HEK293 (cell line): ENCODE data around the gene CMYA5.

ENCODE experiments used
- CTCF ChIA-PET: fragments of 350-600 bp; formaldehyde crosslinking; extraction: SDS; loops from one replicate; lab custom pipeline; 2021; ENCODE audit warnings: antibody characterized with exemption; lab: Yijun Ruan, JAX
- POLR2A ChIA-PET: fragments of 300-600 bp; formaldehyde crosslinking; extraction: SDS; loops from one replicate; lab custom pipeline; 2020; ENCODE audit warnings: antibody characterized with exemption, inconsistent platforms; lab: Yijun Ruan, JAX
- H3K27ac ChIP-seq: fragments of 200-500 bp; sonication (Bioruptor generic); 2 replicates; pipeline ENCODE4 v1.5.1; 2014; ENCODE audit warnings: low read depth, low read length, control low read depth, inconsistent platforms; ENCODE audit errors: extremely low read depth
- H3K36me3 ChIP-seq, 2 experiments: fragments of 200-500 bp in 1 of 2; sonication (Bioruptor generic) in 1 of 2; 1 replicate in 1 of 2; 2 replicates in 1 of 2; pipeline ENCODE4 v1.5.1; 2014 to 2017; ENCODE audit warnings: inconsistent platforms in 2 of 2, low read length in 2 of 2; ENCODE audit not compliant: control insufficient read depth in 2 of 2, insufficient read depth in 1 of 2
- H3K4me1 ChIP-seq: fragments of 200-500 bp; sonication (Bioruptor generic); 2 replicates; pipeline ENCODE4 v1.5.1; 2014; ENCODE audit warnings: mild to moderate bottlenecking, low read length, inconsistent platforms; ENCODE audit not compliant: control insufficient read depth, insufficient read depth
- H3K4me3 ChIP-seq: 2 replicates; pipeline ENCODE4 v1.5.1; 2011; ENCODE audit warnings: low read depth, mild to moderate bottlenecking, control low read depth, low read length, moderate library complexity
- H3K9me3 ChIP-seq: fragments of 200-500 bp; sonication (Bioruptor generic); 2 replicates; pipeline ENCODE4 v1.5.1; 2014; ENCODE audit warnings: low read depth, low read length, inconsistent platforms; ENCODE audit not compliant: control insufficient read depth, insufficient read depth
- CTCF ChIP-seq: fragments of 450-650 bp; formaldehyde crosslinking; IDR thresholded peaks from 2 replicates; pipeline ENCODE4 v1.5.1; 2016; ENCODE audit warnings: missing biosample characterization, missing genetic modification characterization
- FEZF1 ChIP-seq: fragments of 450-650 bp; formaldehyde crosslinking; IDR thresholded peaks from 2 replicates; pipeline ENCODE4 v1.5.1; 2016; ENCODE audit warnings: missing biosample characterization, missing genetic modification characterization
- PRDM1 ChIP-seq: fragments of 450-650 bp; formaldehyde crosslinking; IDR thresholded peaks from 2 replicates; pipeline ENCODE4; 2016; ENCODE audit warnings: missing biosample characterization, missing genetic modification characterization
- ZFP69B ChIP-seq: fragments of 450-650 bp; formaldehyde crosslinking; IDR thresholded peaks from 2 replicates; pipeline ENCODE4 v1.5.1; 2016; ENCODE audit warnings: missing biosample characterization, missing genetic modification characterization
- ZNF211 ChIP-seq: fragments of 450-650 bp; formaldehyde crosslinking; IDR thresholded peaks from 2 replicates; pipeline ENCODE4 v1.5.1; 2016; ENCODE audit warnings: low read depth, missing biosample characterization, missing genetic modification characterization
- ZNF214 ChIP-seq: fragments of 450-650 bp; formaldehyde crosslinking; IDR thresholded peaks from 2 replicates; pipeline ENCODE4 v1.5.1; 2017; ENCODE audit warnings: missing biosample characterization, mild to moderate bottlenecking, missing genetic modification characterization, borderline replicate concordance
- ZNF302 ChIP-seq: fragments of 450-650 bp; formaldehyde crosslinking; IDR thresholded peaks from 2 replicates; pipeline ENCODE4 v1.5.1; 2016; ENCODE audit warnings: missing biosample characterization, missing genetic modification characterization, low read depth
- ZNF341 ChIP-seq: fragments of 450-650 bp; formaldehyde crosslinking; IDR thresholded peaks from 2 replicates; pipeline ENCODE4; 2016; ENCODE audit warnings: low read depth, missing biosample characterization, missing genetic modification characterization
- ZNF350 ChIP-seq: fragments of 450-650 bp; formaldehyde crosslinking; IDR thresholded peaks from 2 replicates; pipeline ENCODE4 v1.5.0; 2017; ENCODE audit warnings: missing biosample characterization, mild to moderate bottlenecking, missing genetic modification characterization
- ZNF362 ChIP-seq: fragments of 450-650 bp; formaldehyde crosslinking; IDR thresholded peaks from 2 replicates; pipeline ENCODE4 v1.5.1; 2016; ENCODE audit warnings: missing biosample characterization, missing genetic modification characterization
- ZNF366 ChIP-seq: fragments of 450-650 bp; formaldehyde crosslinking; conservative IDR thresholded peaks from 2 replicates; pipeline ENCODE4 v1.5.1; 2016; ENCODE audit warnings: missing biosample characterization, missing genetic modification characterization
- ZNF394 ChIP-seq: fragments of 450-650 bp; formaldehyde crosslinking; IDR thresholded peaks from 2 replicates; pipeline ENCODE4 v1.5.1; 2016; ENCODE audit warnings: missing biosample characterization, missing genetic modification characterization, mild to moderate bottlenecking, moderate library complexity, borderline replicate concordance
- ZNF514 ChIP-seq: fragments of 450-650 bp; formaldehyde crosslinking; IDR thresholded peaks from 2 replicates; pipeline ENCODE4 v1.5.1; 2016; ENCODE audit warnings: missing biosample characterization, missing genetic modification characterization
- ZSCAN18 ChIP-seq: fragments of 450-650 bp; formaldehyde crosslinking; IDR thresholded peaks from 2 replicates; pipeline ENCODE4 v1.5.1; 2016; ENCODE audit warnings: missing biosample characterization, missing genetic modification characterization
- TF ChIP-seq, protein P1 (sequence below): fragments of 450-650 bp; formaldehyde crosslinking; IDR thresholded peaks from 2 replicates; pipeline ENCODE4 v1.5.1; 2016; ENCODE audit warnings: missing biosample characterization, missing genetic modification characterization
- TF ChIP-seq, protein P2 (sequence below): fragments of 450-650 bp; formaldehyde crosslinking; IDR thresholded peaks from 2 replicates; pipeline ENCODE4 v1.5.1; 2016; ENCODE audit warnings: missing biosample characterization, missing genetic modification characterization

Gene CMYA5

GRCh38 chr5:79816014-79816413, 126.4 kb downstream of the CMYA5 start:
- ChIA-PET POLR2A (no interaction called here), CTCF (interaction anchor here (0.6 to 1.1 kb wide), 2 partner anchors 9 to 278 kb away, joined by 3 to 4 read pairs; no protein-coding TSS in a partner anchor)
- H3K36me3 ChIP-seq = no peaks in the 10 kb centered on the region
- no peak for TF ChIP-seq ZNF394 (tag by site-specific recombination)
- TF ChIP-seq, protein P1, sequence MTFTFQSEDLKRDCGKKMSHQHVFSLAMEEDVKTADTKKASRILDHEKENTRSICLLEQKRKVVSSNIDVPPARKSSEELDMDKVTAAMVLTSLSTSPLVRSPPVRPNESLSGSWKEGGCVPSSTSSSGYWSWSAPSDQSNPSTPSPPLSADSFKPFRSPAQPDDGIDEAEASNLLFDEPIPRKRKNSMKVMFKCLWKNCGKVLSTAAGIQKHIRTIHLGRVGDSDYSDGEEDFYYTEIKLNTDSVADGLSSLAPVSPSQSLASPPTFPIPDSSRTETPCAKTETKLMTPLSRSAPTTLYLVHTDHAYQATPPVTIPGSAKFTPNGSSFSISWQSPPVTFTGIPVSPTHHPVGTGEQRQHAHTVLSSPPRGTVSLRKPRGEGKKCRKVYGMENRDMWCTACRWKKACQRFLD (tag by site-specific recombination) = no peak
- no peak for TF ChIP-seq ZNF362 (tag by site-specific recombination)
- no peak for TF ChIP-seq CTCF (tag by site-specific recombination)
- no peak for TF ChIP-seq ZNF302
- TF ChIP-seq FEZF1 (tag by site-specific recombination) = no peak
- no peak for TF ChIP-seq ZNF341 (tag by site-specific recombination)
- H3K4me3 ChIP-seq = no peak overlapping the region
- H3K4me1 ChIP-seq = no peaks in the 10 kb centered on the region
- H3K27ac ChIP-seq = no peak overlapping the region
- H3K9me3 ChIP-seq = no peaks in the 10 kb centered on the region

DNA sequence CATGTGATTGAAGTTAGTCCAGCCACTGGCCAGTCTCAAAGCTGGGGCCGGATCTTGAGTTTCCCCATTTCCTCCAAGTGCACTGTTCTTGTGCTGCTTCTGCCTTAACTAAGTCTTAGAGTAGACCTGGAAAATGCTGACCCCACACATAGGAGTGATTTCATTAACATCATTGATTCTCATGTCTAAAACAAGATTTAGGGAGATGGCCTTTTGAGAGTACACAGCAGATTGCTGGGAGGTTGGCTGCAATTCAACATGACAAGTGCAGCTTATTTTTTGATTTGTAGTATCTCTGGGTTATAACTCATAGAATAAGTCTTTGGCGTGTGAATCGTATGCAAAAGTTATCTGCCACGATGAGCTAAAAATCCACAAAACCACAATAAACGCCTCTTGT, 131.0 kb downstream of the CMYA5 start:
- ChIA-PET CTCF (interaction anchor here (0.6 to 1.0 kb wide), 2 partner anchors 9 to 28 kb away, joined by 3 to 4 read pairs; no protein-coding TSS in a partner anchor), POLR2A (no interaction called here)
- Histone ChIP-seq H3K27ac (no peak overlapping the region), H3K4me1 (no peaks in the 10 kb centered on the region), H3K4me3 (no peak overlapping the region), H3K9me3 (no peaks in the 10 kb centered on the region), H3K36me3 (no peaks in the 10 kb centered on the region)
- TF ChIP-seq ZNF211 (tag by site-specific recombination) = no peak

DNA sequence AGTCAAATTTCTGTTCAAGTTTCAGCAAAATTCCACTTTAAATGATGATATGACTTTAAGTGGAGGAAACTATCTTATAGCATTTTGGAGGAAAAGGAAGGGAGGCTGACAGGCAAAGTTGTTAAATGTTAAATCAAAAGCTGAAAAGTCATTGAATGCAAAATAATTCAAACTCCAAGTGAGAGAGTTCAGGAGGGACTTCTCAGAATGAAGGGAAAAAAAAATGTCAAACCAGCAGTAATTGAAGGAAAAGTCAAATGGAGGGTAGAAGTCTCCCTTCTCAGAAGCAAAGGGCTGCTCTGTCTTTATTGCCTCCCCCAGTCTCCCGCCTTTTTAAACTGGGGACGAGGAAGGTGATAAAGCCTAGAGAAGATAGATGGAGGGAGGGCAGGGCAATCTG, 134.8 kb downstream of the CMYA5 start:
- CTCF ChIA-PET = interaction anchor here (0.7 to 0.8 kb wide), 3 partner anchors 9 to 54 kb away, joined by 3 read pairs; no protein-coding TSS in a partner anchor

DNA sequence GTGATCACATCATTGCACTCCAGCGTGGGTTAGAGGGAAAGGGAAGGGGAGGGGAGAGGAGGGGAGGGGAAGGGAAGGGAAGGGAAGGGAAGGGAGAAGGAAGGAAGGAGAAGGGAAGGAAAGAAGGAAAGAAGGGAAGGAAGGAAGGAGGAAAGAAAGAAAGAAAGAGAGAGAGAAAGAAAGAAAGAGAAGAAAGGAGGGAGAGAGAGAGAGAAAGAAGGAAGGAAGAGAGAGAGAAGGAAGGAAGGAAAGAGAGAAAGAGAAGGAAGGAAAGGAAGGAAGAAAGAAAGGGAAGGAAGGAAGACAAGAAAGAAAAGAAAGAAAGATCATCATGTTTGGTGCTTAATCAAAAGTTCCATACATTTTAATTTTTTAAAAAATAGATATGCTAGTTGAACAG, 136.2 kb downstream of the CMYA5 start:
- no peaks in the 10 kb centered on the region for H3K9me3 ChIP-seq
- POLR2A ChIA-PET = no interaction called here
- H3K36me3 ChIP-seq = no peaks in the 10 kb centered on the region
- peak; percentile 94 for TF ChIP-seq ZNF366
- no peak for TF ChIP-seq ZFP69B
- TF ChIP-seq, protein P2, sequence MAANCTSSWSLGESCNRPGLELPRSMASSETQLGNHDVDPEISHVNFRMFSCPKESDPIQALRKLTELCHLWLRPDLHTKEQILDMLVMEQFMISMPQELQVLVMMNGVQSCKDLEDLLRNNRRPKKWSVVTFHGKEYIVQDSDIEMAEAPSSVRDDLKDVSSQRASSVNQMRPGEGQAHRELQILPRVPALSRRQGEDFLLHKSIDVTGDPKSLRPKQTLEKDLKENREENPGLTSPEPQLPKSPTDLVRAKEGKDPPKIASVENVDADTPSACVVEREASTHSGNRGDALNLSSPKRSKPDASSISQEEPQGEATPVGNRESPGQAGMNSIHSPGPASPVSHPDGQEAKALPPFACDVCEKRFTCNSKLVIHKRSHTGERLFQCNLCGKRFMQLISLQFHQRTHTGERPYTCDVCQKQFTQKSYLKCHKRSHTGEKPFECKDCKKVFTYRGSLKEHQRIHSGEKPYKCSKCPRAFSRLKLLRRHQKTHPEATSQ (tag by site-specific recombination) = no peak
- no peak overlapping the region for H3K27ac ChIP-seq
- no peaks in the 10 kb centered on the region for H3K4me1 ChIP-seq
- H3K4me3 ChIP-seq = no peak overlapping the region
- CTCF ChIA-PET = no interaction called here

More for the DNA sequence above, 134.8 kb downstream of the CMYA5 start:
- POLR2A ChIA-PET = no interaction called here
- no peak for TF ChIP-seq PRDM1 (tag by site-specific recombination)
- no peak for TF ChIP-seq ZNF514 (tag by site-specific recombination)
- TF ChIP-seq ZNF214 (tag by site-specific recombination) = no peak
- TF ChIP-seq ZSCAN18 = no peak
- TF ChIP-seq ZNF350 = no peak
- TF ChIP-seq, all 188 proteins: peak for 0
- Histone ChIP-seq H3K27ac (no peak overlapping the region), H3K4me3 (no peak overlapping the region), H3K9me3 (no peaks in the 10 kb centered on the region), H3K36me3 (no peaks in the 10 kb centered on the region), H3K4me1 (no peaks in the 10 kb centered on the region)
